Measurements from ENCODE around the gene COG6. TPM values are rescaled to one million over a fixed set of nuclear protein-coding genes. Genes with fewer than 3 reads are reported as not detected.
A peak's percentile ranks its signal among the peaks of the same experiment; 100 is the strongest.

Gene COG6
- total and polyA plus RNA-seq, 2 of the 13 experiments (the other 11 are each of a cell fraction or from before 2014, with no cell fraction given), result 23.5 to 26.1 TPM

- TF ChIP-seq FUBP1 (CRISPR knock-in tag; IDR thresholded peaks at IDR 0.05; ENCODE audit: borderline replicate concordance) (no peak), ZNF275 (CRISPR knock-in tag; IDR thresholded peaks at IDR 0.05; ENCODE audit: borderline replicate concordance) (no peak), MTA1 (CRISPR knock-in tag; IDR thresholded peaks at IDR 0.05; ENCODE audit: borderline replicate concordance) (peak; percentile 55; the same call in 1 of the 2 replicates), CCDC6 (CRISPR knock-in tag; IDR thresholded peaks at IDR 0.05) (no peak), SRF (IDR thresholded peaks at IDR 0.05; ENCODE audit: low read depth, low read length) (no peak), ZNF18 (CRISPR knock-in tag; IDR thresholded peaks at IDR 0.05; ENCODE audit: insufficient replicate concordance) (peak; percentile 50), GRHL1 (CRISPR knock-in tag; conservative IDR thresholded peaks at IDR 0.05) (no peak), HNF1B (CRISPR knock-in tag; IDR thresholded peaks at IDR 0.05) (0 out of 2 replicates have a peak, but pooled peaks have one; percentile 27), HDAC2 (CRISPR knock-in tag; IDR thresholded peaks at IDR 0.05) (0 out of 2 replicates have a peak, but pooled peaks have one; percentile 20), ZNF639 (CRISPR knock-in tag; conservative IDR thresholded peaks at IDR 0.05) (peak; percentile 66; the same call in 1 of the 2 replicates), ZNF687 (CRISPR knock-in tag; IDR thresholded peaks at IDR 0.05) (peak; percentile 90)
Measured at GRCh38 chr13:39655569-39656324, at the start of gene COG6 (continued).

Data from HepG2 (cell line).